Anterior cingulate cortex (tissue), 58 donors: ENCODE data around the gene ATP5F1C.

Source experiments
- DNase-seq, 58 donors: peaks; one replicate each; lab custom pipeline; 2025; lab: John Stamatoyannopoulos, UW

Gene ATP5F1C

DNA sequence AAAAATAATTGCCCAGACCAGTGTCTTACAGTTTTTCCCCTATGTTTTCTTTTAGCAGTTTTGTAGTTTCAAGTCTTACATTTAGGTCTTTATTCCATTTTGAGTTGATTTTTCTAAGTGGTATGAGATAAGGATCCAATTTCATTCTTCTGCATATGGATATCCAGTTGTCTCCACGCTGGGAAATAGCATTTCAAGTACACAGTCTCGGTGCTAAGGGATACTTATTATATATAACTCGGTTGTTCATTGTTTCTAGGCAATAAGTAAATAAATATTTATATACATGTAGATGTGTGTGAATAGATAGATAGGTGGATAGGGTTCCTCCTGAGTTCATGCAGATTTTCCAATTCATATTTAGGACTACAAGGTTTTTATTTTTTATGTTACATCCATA lies 46.3 kb downstream of the ATP5F1C start:
- no peak for DNase-seq

DNA sequence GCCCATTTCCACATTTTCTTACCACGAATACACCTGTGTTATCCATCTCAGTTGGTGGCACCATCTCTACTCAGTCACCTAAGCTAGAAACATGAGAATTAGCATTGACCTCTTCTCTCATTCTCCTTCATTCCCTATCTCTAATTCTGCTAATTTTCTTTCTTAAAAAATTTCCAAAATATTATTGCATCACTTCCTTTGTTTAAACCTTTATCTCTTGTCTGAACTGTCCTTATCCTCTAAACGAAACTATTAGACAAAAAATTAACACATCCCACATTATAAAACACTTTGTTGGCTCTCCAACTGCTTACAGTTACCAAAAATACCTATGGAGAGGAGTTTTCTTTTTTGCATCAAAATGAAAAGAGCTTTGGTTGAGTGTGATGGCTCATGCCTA lies 48.6 kb downstream of the ATP5F1C start:
- no peak for DNase-seq

DNA sequence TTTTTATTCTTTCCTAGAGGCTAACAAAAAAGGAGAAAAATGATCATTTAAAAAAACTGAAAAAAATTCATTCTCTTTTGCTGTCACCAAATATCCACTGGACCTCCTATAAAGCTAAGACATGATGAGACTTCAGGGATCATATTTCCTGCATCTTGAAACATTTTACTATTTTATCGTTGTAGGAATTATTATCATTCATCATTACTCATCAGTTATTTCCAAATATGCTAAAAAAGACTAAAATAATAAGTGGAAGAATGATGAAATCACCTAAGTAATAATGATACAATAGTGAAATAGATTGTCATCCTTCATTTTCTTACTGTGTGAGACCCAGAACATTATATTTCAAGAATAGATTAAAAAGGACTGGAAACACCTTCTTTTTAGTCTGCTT lies 58.6 kb downstream of the ATP5F1C start:
- no peak for DNase-seq

DNA sequence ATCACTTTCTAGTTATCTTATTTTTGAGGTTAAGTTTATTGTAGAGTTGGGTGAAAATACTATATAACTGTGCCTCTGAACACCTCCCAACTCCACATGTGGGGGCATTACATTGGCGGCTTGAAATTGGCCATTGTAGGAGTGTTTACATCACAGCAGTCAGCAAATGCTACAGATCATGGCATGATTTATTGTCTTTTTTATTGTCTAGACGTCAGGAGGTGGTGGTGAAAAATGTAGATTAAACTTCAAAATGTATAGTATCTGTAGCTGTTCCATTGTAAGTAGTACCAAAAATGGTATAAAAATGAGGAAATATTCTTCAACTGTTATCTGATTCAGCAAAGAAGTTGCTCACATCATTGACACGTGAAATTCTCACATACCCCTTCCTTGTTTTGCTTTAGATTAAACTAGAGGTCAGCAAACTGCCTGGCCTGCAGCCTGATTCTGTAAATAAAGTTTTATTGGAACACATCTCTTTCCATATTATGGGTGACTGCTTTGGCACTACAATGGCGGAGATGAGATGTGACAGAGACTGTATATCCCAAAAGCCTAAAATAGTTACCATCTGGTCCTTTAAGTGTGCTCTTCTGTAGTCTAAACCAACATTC lies 65.4 kb downstream of the ATP5F1C start:
- no peak for DNase-seq

DNA sequence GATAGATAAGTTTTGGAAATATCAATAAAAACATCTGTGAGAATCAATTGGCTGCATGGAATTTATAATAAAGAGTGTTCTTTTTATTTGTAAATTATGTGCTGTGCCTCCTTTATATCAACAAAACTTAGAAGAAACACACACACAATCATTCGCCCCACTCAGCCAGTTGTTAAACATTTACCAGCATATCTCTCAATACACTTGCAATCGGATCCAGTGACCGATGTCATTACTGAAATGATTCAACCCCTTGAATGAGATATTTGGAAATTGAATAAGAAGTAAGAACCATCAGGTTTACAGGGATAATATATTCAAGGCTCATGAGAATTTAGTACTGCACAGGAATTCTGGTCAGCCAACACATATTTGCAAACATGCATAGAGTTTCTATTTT lies 65.9 kb downstream of the ATP5F1C start:
- DNase-seq, result no peak

DNA sequence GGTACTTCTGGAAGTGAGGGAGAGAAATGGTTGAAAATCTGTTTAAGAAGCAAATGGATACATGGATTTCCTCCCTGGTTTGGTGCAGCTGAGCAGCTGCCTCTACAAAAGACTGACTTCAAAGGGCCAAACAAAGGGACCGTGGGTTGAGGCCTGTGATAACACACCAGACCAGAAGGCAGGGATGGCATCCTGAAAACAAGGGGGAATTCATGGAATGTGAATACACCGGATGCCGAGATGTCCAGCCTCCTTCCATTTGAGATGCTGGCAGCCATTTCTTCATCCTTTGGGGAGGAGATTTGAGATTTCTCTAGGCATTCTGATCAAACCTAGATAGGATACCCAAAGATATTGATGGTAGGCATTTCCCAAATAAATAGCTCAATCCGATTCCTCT lies 67.2 kb downstream of the ATP5F1C start:
- DNase-seq, result no peak

DNA sequence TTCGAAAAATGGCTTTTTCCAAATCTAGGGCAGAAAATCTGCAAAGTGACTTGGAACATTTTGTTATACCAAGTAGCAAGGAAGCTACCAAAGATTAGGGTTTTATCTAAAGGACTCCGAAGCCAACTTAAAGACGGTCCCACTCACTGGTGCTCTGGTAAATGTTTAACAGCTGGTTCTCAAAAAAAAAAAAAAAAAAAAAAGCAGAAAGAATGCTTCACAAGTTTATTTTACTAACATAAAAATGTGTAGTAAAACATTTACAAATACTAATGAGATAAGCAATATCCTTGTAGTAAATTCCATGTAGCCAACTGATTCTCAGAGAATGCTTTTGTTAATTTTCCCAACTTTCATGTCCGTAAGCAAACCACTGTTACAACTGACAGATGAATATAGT lies 68.7 kb downstream of the ATP5F1C start:
- no peak for DNase-seq

DNA sequence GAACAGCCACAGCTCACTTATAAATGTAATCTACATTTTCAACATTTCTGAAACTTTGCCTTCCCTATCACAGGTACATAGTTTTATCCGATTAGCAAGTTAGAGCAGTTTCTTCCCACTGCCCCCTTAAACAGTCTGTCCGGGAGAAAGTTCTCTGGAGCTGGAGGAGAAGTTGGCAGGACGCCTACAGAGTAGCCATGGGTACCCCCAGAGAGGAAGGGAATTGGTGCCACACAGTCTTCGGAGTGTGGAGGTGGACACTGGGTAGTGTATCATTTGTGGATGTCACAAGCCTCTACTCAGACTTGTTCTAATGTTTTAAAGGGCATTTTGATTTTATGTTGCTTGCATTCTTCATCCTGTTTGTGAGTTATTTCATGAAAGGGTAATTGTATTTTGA lies 69.3 kb downstream of the ATP5F1C start:
- peak in 7 of 58 donors; percentile 1 to 15 (median 7) for DNase-seq
